ENCODE data around the gene CT45A7.
"Not testable (repeated sequence)": the region's sequence is repeated elsewhere in the genome, so short reads cannot be mapped to it uniquely, and the experiment has no call there.

- TF ChIP-seq EZH2 (IDR thresholded peaks at IDR 0.05; ENCODE audit: borderline replicate concordance, low read depth, low read length, severe bottlenecking); CTCF (IDR thresholded peaks at IDR 0.05; ENCODE audit: borderline replicate concordance, extremely low read depth, low read length, poor library complexity, severe bottlenecking): not testable (repeated sequence)
Observed at GRCh38 chrX:135819912-135820311, 17.2 kb downstream of the CT45A7 start, which contains the start of gene CT45A2.
